GM23248 (cell line): ENCODE data around the gene PAPPA. TPM values are rescaled to one million over a fixed set of nuclear protein-coding genes. Genes with fewer than 3 reads are reported as not detected.

Source experiments
- DNase-seq: peaks from one replicate; pipeline ENCODE4 v3.0.0-alpha.2; 2015
- H2AFZ ChIP-seq: fragments of 200-600 bp; sonication (generic); 2 replicates; pipeline ENCODE4 v1.6.1; 2016; ENCODE audit warnings: antibody characterized with exemption
- H3F3A ChIP-seq: fragments of 200-600 bp; sonication (generic); 2 replicates; pipeline ENCODE4 v1.6.1; 2016; ENCODE audit warnings: mild to moderate bottlenecking, antibody characterized with exemption, mixed run types; ENCODE audit not compliant: insufficient read depth
- H3K27ac ChIP-seq: fragments of 200-600 bp; sonication (generic); 2 replicates; pipeline ENCODE4 v1.5.1; 2016; ENCODE audit warnings: mild to moderate bottlenecking
- H3K27me3 ChIP-seq: fragments of 200-600 bp; sonication (generic); replicated peaks from 2 replicates; pipeline ENCODE4 v1.6.1; 2016; ENCODE audit warnings: mild to moderate bottlenecking; ENCODE audit not compliant: insufficient read depth
- H3K36me3 ChIP-seq: fragments of 200-600 bp; sonication (generic); 2 replicates; pipeline ENCODE4 v1.6.1; 2016; ENCODE audit warnings: low read depth, mild to moderate bottlenecking
- H3K4me1 ChIP-seq: fragments of 200-600 bp; sonication (generic); 2 replicates; pipeline ENCODE4 v1.6.1; 2016; ENCODE audit warnings: mild to moderate bottlenecking; ENCODE audit not compliant: insufficient read depth
- H3K4me2 ChIP-seq: fragments of 200-600 bp; sonication (generic); one replicate; pipeline ENCODE4 v1.6.1; 2016; ENCODE audit warnings: mild to moderate bottlenecking; ENCODE audit not compliant: unreplicated experiment
- H3K4me3 ChIP-seq: fragments of 200-600 bp; sonication (generic); 2 replicates; pipeline ENCODE4 v1.5.1; 2016; ENCODE audit warnings: mild to moderate bottlenecking
- H3K79me2 ChIP-seq: fragments of 200-600 bp; sonication (generic); 2 replicates; pipeline ENCODE4 v1.6.1; 2016; ENCODE audit warnings: mild to moderate bottlenecking; ENCODE audit not compliant: insufficient read depth
- H3K9ac ChIP-seq: fragments of 200-600 bp; sonication (generic); 2 replicates; pipeline ENCODE4 v1.6.1; 2016; ENCODE audit warnings: mild to moderate bottlenecking
- H3K9me2 ChIP-seq: fragments of 200-600 bp; sonication (generic); 2 replicates; pipeline ENCODE4 v1.6.1; 2016; ENCODE audit warnings: mixed run types, mild to moderate bottlenecking, moderate library complexity; ENCODE audit not compliant: insufficient read depth
- H3K9me3 ChIP-seq: fragments of 200-600 bp; sonication (generic); one replicate; pipeline ENCODE4 v1.6.1; 2017; ENCODE audit warnings: low read depth
- H4K20me1 ChIP-seq: fragments of 200-600 bp; sonication (generic); 2 replicates; pipeline ENCODE4 v1.6.0; 2016; ENCODE audit not compliant: insufficient read depth
- EZH2 ChIP-seq: fragments of 200-600 bp; sonication (generic); IDR thresholded peaks from 2 replicates; pipeline ENCODE4 v1.6.1; 2018; ENCODE audit warnings: antibody characterized with exemption, mild to moderate bottlenecking; ENCODE audit not compliant: insufficient read depth, poor library complexity, severe bottlenecking
- EZH2phosphoT487 ChIP-seq: fragments of 200-600 bp; sonication (generic); IDR thresholded peaks from 2 replicates; pipeline ENCODE4 v1.6.1; 2018; ENCODE audit warnings: antibody characterized with exemption, moderate library complexity, mild to moderate bottlenecking, low read depth; ENCODE audit not compliant: insufficient read depth
- WGBS, 2 experiments: methylation state at CpG; one replicate each; pipeline ENCODE4 v1.1.6; 2015 to 2017; ENCODE audit warnings: low lambda C conversion rate in 2 of 2, low coverage in 1 of 2; ENCODE audit errors: missing lambda C conversion rate in 2 of 2; 5-methylcytosine and 5-hydroxymethylcytosine counted together
- in situ Hi-C: fragments of 300-500 bp; cut with MboI; formaldehyde crosslinking; loops from 2 replicates; pipeline ENCODE4 v1.15.0; 2020
- polyA plus RNA-seq: library from polyadenylated mRNA; unstranded; fragments of >200 nt; fragmentation: Nextera tagmentation; extraction: Ambion mirVana; gene quantifications from 2 replicates; pipeline ENCODE4 v1.2.1, GENCODE V29; 2016
- total RNA-seq: library from RNA; depleted of rRNA; stranded (reverse); fragments of >200 nt; shearing (Covaris generic); gene quantifications from 2 replicates; pipeline ENCODE4 v1.2.3, GENCODE V29; 2014; rRNA removed

Gene PAPPA
- total RNA-seq (30.3 and 31.5 TPM in 2 replicates), polyA plus RNA-seq (8.2 and 8.7 TPM in 2 replicates)

DNA sequence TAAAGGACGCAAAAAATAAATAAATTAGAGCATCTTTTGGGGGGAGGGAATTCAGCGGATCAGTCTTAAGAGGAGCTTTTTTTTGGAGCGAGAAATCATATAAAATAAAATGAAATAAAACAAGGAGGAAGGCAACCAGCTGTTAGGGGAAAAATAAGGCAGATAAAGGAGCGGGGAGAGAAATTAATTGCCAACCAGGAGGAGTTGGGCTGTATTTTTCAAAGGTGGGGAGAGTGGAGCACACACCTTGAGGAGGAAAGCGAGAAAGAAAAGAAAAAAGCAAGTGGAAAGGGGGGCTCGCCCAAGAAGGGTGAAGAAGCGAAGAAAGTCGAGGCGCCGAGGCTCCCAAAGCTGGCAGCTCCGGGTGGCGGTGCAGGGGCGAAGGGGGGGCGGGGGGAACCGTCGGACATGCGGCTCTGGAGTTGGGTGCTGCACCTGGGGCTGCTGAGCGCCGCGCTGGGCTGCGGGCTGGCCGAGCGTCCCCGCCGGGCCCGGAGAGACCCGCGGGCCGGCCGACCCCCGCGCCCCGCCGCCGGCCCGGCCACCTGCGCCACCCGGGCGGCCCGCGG lies at the start of gene PAPPA:
TSS of gene PAPPA (plus strand) at position 27 of the 569 bp plus-strand sequence. CDS start at position 409, 382 bp downstream.
- Histone ChIP-seq H3K27ac (peak within 1 kb of the TSS; percentile 91), H3K4me2 (peak within 1 kb of the TSS; percentile 97), H3K4me3 (peak within 1 kb of the TSS; percentile 90), H3K9me3 (no peaks in the 10 kb centered on the region), H2AFZ (peak within 1 kb of the TSS; percentile 58), H3K79me2 (peaks cover 44% of the 10 kb centered on the region), H3K27me3 (no peaks in the 10 kb centered on the region), H3K4me1 (peaks cover 44% of the 10 kb centered on the region), H3K9ac (peak within 1 kb of the TSS; percentile 91), H3K9me2 (no peaks in the 10 kb centered on the region), H4K20me1 (no peaks in the 10 kb centered on the region), H3K36me3 (0 out of 2 replicates have a peak, but pooled peaks cover 2% of the 10 kb centered on the region), H3F3A (peaks cover 65% of the 10 kb centered on the region)
- 0 to 2% methylated on average over 3 to 16 of the region's 41 CpGs for WGBS, 2 experiments
- in situ Hi-C loops: loop anchor here (10.0 to 25.0 kb wide), 3 partner anchors 408 to 559 kb away; no protein-coding TSS in a partner anchor
- TF ChIP-seq EZH2phosphoT487 (no peak), EZH2 (no peak)
- peak; percentile 55 for DNase-seq

DNA sequence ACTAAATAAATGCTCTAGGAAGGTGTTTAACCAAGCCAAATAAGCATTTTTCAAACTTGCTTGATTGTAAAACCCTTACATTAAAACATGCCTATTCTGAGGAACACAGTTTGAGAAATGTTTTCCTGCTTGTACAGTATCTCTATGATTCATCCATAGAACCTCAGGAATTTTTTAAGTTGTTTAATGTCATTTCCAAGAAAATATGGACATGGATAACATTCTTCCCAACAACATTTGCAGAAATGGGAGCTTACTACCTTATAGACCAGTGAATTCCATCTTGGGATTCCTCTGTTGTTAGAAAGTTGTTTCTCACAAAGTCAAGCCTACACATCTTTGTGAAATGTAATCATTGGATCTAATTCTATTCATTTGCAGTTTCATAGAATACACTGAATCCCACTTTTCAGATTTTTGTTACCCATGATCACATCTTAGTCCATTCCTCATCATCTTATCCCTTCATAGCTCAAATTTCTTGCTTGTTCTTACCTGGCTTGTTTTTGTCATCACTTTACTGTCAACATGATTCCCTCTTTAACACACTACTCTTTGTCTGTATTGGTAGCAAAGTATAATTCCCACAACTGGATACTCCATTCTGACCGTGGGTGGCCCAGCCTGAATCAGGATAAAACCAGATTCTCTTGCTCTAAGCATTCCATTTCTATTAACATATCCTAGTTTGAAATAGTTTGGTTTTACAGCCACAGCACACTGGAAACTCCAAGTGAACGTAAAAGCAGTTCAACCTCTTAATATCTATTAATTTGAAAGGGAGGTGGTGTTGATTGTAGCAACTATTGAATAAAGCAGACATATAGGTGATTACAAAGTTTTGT lies 49.4 kb upstream of the PAPPA start:
- Histone ChIP-seq H3K27ac (peak overlapping the region; percentile 56), H3K4me3 (no peak overlapping the region), H3K9me3 (no peaks in the 10 kb centered on the region), H2AFZ (peak overlapping the region; percentile 51; the same call in 1 of the 2 replicates), H4K20me1 (no peaks in the 10 kb centered on the region), H3K4me1 (peaks cover 47% of the 10 kb centered on the region), H3K79me2 (no peaks in the 10 kb centered on the region), H3K9me2 (no peaks in the 10 kb centered on the region), H3K27me3 (no peaks in the 10 kb centered on the region), H3K4me2 (peak overlapping the region; percentile 39), H3F3A (peaks cover 52% of the 10 kb centered on the region), H3K36me3 (no peaks in the 10 kb centered on the region), H3K9ac (no peak overlapping the region)
- in situ Hi-C loops: no loop called here
- TF ChIP-seq EZH2 (no peak), EZH2phosphoT487 (no peak)
- DNase-seq: peak; percentile 42
- 72 to 91% methylated on average over 2 of the region's 2 CpGs for WGBS, 2 experiments

- H3F3A ChIP-seq: 0 out of 2 replicates have a peak, but pooled peaks cover 3% of the 10 kb centered on the region
- in situ Hi-C loops: no loop called here
- H3K27me3 ChIP-seq: no peaks in the 10 kb centered on the region
- H3K27ac ChIP-seq: no peak overlapping the region
- WGBS, 2 experiments: 89 to 97% methylated on average over 1 of the region's 1 CpG
- no peak overlapping the region for H3K9ac ChIP-seq
- TF ChIP-seq EZH2phosphoT487: no peak
- no peak for TF ChIP-seq EZH2
- peak; percentile 31 for DNase-seq
- H2AFZ ChIP-seq: no peak overlapping the region
- H3K4me1 ChIP-seq: peaks cover 10% of the 10 kb centered on the region
- H3K4me2 ChIP-seq: no peak overlapping the region
- H3K36me3 ChIP-seq: no peaks in the 10 kb centered on the region
- H3K9me2 ChIP-seq: no peaks in the 10 kb centered on the region
- no peak overlapping the region for H3K4me3 ChIP-seq
- H4K20me1 ChIP-seq: no peaks in the 10 kb centered on the region
- H3K9me3 ChIP-seq: no peaks in the 10 kb centered on the region
- H3K79me2 ChIP-seq: no peaks in the 10 kb centered on the region
These were observed 41.4 kb upstream of the PAPPA start for GRCh38 chr9:116112236-116112635.

DNA sequence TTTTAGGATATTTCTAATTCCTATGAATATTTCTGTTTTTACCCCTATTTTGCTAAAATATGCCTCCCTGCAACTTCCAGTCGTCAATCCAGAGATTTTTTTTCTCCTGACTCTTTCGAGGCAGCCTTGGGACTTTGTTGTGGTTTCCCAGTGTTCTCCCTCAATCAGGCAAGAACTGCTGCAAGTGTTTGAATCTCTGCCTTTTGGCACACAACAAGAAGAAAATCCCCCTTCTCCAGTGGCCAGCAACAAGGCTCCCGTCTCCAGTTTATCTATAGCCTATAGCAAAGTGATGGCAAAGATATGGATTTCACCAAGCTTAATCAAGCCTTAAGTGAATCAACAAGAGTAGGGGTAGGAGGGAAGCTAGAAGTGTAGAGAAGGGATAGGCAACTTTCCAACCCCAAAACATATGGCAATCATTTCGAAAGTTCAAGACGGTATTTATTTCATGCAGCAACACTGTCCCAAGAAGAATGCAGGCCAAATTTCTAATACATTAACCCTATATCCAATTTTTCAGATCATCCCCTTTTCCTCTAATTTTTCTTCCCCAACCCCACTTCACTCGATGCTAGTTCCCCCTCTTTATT lies 37.7 kb upstream of the PAPPA start:
- H4K20me1 ChIP-seq: no peaks in the 10 kb centered on the region
- no peak overlapping the region; the same call in 1 of the 2 replicates for H3K4me3 ChIP-seq
- H3K27me3 ChIP-seq: no peaks in the 10 kb centered on the region
- TF ChIP-seq EZH2phosphoT487: no peak
- no peak for TF ChIP-seq EZH2
- in situ Hi-C loops: no loop called here
- 19 to 22% methylated on average over 6 of the region's 6 CpGs for WGBS, 2 experiments
- H3K9ac ChIP-seq: no peak overlapping the region
- 0 out of 2 replicates have a peak, but pooled peaks cover 3% of the 10 kb centered on the region for H3F3A ChIP-seq
- peak; percentile 51 for DNase-seq
- H3K9me2 ChIP-seq: no peaks in the 10 kb centered on the region
- H3K4me2 ChIP-seq: peak overlapping the region; percentile 37
- no peak overlapping the region for H2AFZ ChIP-seq
- no peaks in the 10 kb centered on the region for H3K36me3 ChIP-seq
- H3K27ac ChIP-seq: no peak overlapping the region
- peaks cover 10% of the 10 kb centered on the region for H3K4me1 ChIP-seq
- H3K9me3 ChIP-seq: no peaks in the 10 kb centered on the region
- H3K79me2 ChIP-seq: no peaks in the 10 kb centered on the region
